Measurements from ENCODE around the gene EN2.
A peak's percentile ranks its signal among the peaks of the same experiment; 100 is the strongest.

EN2 gene

DNA sequence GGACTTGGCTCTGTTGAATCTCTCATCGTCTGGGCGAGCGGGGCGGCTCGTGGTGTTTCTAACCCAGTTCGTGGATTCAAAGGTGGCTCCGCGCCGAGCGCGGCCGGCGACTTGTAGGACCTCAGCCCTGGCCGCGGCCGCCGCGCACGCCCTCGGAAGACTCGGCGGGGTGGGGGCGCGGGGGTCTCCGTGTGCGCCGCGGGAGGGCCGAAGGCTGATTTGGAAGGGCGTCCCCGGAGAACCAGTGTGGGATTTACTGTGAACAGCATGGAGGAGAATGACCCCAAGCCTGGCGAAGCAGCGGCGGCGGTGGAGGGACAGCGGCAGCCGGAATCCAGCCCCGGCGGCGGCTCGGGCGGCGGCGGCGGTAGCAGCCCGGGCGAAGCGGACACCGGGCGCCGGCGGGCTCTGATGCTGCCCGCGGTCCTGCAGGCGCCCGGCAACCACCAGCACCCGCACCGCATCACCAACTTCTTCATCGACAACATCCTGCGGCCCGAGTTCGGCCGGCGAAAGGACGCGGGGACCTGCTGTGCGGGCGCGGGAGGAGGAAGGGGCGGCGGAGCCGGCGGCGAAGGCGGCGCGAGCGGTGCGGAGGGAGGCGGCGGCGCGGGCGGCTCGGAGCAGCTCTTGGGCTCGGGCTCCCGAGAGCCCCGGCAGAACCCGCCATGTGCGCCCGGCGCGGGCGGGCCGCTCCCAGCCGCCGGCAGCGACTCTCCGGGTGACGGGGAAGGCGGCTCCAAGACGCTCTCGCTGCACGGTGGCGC is at the start of gene EN2:
Gene EN2, plus strand, starts transcription at position 19 of the 767 bp plus-strand sequence. Its CDS starts 249 bp downstream, at position 268.
- DNase-seq, result no peak

DNA sequence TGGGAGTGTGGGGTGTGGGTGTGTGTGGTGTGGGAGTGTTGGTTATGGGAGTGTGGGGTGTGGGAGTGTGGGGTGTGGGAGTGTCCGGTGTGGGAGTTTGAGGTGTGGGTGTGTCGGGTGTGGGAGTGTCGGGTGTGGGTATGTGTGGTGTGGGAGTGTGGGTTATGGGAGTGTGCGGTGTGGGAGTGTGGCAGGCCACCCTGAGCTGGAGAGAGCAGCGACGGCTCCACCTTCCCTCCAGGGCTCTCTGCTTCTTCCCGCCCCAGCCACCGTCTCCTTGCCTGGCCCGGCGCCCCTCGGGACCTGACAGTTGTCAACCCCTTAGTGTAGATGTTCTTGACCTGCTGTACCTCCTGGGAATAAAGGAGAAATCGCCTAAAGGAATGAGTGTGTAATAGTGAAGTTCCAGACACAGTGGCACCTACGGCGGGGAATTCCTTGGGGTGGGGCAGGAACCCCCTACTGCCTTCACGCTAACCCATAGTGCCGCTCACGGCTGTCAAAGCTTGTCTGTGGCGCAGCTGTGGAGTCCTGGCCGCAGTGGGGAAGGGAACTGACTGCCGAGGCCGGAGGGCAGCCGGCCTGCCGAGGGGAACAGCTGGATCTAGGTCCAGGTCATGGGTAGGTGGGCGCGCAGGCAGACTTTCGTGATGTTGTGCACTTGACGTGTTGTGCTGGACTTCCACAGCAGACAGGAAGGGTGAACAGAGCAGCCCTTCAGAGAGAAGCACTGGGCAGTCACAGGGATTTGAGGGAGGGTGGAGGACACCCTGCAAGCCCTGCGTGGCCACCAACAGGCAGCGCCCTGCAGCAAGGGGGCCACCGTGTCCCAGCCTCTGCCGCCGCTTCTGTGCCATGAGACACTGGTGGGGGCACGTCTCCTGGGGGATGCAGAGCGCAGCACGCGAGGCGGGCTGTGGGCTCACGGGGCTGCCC is 49.0 kb upstream of the EN2 start:
- DNase-seq, result peak; percentile 13

DNA sequence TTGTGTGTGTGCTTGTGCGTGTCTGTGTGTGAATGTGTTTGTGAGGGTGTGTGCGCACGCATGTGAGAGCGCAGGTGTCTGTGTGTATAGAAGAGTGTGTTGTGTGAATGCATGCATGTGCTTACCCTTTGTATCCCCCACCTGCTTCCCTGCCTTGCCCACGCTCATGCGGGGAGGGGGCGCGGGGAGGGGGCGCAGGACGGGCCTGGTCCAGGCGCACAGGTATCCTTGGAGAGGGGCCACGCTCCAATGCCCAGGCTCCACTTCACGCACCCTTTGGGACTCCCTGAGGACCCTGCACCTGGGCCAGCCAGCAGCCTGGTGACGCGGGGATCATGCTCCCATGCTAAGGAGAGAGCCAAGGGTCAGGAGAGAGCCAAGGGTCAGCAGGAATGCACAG is 47.9 kb upstream of the EN2 start:
- no peak for DNase-seq

DNA sequence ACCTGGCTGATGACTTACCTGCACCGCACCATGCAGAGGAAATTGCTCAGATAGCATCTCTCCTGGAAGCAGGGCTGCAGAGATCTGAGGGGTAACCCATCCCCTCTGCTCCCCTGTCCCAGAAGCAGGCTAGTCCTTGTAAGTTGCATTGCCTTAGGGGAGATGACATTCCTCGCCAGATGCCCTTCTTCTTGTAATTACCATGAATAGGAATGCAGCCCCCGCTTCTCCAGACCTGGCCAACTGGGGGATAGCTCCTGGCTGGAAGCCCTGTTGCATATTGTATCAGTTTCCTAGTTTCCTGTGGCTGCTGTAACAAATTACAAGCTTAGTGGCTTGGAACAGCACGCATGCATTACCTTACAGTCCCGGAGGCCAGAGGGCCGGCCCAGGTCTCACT is 47.5 kb upstream of the EN2 start:
- DNase-seq, result no peak

DNA sequence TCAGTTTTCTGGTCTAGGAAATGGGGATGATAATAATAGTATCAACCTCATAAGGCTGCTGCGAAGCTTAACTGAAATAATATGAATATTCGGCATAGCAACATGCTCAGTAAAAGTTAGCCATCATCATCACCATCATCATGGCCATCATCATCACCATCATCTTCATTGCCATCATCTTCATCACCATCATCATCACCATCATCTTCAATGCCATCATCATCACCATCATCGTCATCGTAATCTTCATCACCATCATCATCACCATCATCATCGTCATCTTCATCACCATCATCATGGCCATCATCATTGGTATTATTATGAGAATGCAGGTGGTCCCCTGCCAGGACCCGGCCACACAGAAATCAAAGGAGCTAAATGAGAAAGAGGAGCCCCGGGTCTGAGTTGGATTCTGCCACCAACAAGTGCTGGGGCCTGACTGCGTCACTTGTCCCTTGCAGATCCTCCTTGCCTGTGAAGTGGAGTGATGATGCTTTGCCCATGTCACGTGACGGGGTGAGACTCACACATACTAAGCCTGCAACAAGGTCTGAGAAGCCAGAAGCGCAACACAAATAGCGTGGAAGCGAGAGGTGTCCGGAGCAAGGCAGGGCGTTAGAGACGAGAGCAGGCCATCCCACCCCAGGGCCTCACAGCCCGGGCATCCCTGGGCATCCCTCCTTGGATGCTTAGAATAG is 46.1 kb upstream of the EN2 start:
- no peak for DNase-seq

DNA sequence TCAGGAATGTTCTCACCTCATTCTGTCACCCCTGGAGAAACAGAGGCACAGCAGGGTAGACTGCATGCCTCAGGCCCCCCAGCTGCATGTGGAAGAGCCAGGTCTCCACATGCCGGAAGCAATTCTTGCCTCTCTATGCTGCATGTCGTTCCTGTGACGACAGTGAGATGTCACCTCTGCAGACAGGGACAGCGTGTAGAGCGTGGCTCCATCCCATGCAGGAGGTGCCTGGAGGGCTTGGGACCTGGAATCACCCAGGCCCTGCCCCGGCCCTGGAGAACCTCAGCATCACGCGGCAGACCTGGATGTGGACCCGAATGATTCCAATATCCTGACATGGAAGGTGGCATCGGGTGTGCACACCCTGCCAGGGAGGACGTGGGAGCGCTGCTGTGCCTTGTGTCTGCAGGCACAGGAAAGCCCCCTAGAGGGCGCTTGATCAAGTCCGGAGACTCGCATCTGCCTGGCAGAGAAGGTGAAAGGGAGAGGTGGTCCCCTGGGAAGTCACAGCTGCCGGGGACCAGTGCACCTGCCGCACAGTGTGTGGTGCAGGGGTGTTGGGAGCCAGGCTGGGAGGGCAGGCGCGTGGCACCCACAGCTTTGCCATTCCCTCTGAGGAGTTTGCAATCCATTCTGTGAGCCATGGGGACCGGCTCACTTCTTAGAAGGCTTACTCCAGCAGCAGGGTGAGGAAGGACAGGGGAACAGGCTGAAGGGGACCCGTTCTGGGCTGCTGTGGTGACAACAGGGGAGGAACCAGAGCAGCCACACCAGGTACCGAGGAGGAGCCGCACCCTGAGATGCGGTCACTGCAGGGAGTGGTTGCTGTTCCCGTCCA is 45.3 kb upstream of the EN2 start:
- peak; percentile 74 for DNase-seq

DNA sequence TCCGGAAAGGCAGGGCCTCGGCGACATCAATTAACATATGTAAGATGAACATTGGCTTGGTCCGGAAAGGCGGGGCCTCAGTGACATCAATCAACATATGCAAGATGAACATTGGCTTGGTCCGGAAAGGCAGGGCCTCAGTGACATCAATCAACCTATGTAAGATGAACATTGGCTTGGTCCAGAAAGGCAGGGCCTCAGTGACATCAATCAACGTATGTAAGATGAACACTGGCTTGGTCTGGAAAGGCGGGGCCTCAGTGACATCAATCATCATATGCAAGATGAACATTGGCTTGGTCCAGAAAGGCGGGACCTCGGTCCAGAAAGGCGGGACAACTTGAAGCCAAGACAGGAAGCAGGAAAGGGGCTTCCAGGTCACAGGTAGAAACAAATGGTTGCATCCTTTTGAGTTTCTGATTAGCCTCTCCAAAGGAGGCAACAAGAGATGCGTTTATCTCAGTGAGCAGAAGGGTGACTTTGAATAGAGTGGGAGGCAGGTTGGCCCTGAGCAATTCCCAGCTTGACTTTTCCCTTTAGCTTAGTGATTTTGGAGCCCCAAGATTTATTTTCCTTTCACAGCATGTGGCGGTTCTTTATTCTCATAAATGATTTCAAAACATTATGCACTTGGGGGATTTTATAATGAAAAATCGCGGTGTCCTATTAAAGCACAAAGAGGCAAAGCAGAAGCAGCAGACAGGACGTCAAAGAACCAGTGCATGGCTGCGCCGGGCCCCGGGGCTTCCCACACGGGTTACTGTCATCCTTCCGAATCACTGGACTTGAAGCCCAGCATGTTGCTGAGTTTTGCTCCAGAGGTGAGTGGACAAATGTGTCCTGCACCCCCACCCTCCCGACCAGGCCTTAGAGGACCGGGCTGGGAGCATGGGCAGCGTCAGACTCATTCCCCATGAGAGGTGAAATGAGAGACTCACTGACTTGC is 43.1 kb upstream of the EN2 start:
- peak; percentile 5 for DNase-seq

DNA sequence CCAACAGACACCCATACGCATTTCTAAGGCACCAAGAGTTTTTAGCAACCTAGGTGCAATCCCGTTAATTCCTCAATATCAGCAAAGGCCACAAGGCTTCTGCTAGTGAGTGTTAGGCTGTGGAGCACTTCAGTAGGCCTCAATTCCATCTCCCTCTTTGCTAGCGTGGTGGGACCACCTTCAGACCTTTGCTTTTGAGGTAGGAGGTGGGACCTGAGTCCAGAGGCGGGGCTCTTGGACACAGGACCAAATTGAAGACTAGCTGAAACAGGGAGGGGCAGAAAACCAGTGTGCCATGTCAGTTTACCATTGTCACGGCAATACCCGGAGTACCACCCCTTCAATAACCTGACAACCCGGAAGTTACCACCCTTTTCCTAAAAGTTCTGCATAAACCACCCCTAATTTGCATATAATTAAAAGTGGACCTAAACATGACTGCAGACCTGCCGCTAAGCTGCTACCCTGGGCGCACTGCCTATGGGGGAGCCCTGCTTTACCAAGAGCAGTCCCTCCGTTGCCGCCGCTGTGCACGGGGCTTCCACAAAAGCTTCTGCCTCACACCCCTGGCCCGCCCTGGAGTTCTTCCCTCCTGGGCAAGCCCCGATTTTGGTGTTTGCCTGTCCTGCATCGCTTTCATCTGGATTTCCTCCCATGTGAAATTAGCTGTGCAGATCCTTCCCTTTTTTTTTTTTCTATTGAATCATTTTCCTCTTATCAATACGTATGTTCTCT is 41.1 kb upstream of the EN2 start:
- DNase-seq, result no peak

DNA sequence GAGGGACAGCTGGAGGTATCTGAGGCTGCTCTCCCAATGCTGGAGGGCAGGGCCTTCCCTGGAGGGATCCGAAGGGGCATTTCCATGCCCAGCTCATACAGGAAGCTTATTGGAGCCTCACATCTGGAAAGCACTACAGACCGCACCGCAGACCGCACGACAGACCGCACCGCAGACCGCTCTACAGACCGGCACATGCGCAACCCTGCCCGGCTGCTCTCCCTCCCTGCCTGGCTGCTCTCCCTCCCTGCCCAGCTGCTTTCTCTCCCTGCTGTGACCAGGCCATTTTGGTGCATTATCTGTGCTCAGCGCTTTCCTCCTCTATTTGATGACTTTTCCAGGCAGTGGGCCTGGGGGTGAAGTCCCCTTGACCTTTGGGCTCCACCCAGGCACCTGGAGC is 39.6 kb upstream of the EN2 start:
- DNase-seq, result no peak

DNA sequence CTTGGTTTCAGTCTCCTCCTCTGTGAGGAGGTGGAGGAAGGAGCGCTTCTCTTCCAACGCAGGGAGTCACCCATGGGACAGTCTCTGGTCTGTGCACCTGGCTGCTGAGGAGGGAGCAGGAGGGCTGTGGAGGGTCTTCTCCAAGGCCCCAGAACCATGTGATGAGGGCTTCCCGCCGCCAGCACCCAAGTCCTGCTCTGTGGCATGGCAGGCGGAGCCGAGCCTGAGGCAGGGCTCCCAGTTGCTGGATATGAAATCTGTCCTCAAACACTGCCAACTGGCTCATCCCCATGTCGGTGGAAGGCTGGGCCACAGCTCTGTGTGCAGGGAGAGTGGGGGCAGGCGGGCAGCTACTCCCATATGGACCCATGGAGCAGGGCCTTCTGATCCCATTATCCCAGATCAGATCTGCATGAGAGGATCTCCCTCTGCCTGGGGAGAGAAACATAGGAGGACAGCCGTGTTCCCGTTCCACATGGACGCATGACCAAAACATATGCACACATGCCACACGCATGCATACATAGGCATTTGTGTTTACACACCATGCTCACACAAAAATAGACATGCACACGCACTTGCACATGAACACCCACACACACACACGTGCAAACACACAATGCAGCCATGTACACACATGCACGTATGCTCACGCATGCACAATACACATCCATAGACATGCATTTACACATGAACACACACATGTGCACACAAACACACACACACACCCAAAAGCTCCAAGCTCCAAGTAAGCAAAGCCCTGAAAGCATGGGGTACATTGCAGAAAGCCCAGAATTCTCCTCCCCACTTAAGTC is 38.8 kb upstream of the EN2 start:
- DNase-seq, result no peak

DNA sequence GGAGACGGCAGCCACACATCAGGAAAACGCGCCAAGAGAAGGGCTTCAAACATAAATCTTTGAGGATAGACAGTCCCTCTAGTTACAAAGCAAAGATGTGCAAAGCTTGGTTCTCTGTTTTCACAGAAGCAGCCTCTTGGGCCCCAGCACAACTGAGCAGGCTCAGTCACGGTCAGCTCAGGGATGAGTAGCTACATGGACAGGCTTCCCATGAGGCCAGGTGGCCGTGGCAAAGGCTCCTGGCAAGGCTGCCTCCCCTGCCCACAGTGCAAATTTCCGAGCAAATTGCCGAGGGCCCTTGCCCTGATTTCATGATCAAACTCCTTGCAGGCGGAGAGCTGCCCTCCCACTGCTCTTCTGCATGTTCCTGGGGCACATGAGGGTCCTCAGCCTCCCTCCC is 37.8 kb upstream of the EN2 start:
- DNase-seq, result no peak

DNA sequence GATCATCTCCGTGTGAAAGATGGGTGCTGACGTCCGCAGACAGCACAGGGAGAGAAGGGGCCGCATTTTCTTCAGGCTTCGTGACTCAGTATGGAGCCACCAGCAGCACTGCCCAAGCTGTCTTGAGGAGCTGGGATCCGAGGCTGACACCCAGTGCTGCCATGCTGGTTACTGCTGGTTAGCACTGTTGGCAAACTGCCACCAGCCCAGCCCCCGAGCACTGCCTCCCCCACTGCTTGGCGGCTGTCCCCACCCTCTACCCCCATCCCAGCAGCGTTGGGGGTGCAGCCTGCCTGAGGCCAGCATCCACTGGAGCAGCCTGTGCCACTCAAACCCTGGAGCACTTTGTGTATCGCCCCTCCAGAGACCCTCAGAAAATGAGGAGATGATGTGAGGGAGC is 35.8 kb upstream of the EN2 start:
- no peak for DNase-seq

DNA sequence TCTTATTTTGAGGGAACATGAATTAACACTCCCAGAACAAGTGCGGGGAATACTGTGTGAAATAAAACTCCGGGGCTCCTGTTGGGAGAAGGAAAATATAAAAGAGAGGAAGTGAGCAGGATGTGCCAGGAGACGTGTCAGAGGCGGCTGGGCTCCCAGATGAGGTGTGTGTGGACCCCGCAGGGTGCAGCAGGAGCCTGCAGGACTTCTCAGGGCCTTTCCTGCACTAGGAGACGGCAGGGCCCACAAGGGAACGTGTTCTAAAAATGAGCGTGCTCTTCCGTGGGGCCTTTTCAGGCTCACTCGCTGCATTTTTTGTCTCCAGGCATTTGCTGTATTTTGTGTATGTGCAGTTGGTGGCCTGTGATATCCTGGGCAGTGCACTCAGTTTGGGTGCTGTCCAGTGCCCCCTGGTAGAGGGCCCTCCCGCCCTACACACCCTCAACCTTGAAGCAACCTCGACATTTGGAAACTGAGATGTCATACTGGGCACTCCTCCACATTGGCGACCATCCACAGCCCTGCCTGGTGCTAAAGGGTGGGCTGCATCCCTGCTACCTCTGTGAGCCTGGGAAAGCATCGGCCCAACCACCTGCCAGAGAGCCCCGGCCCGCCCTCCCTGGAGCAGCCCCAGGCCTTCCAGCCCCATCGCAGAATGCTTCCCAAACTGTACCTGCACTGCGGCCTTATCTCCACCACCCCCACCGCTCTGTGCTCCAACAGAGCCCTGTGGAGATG is 35.2 kb upstream of the EN2 start:
- no peak for DNase-seq

DNA sequence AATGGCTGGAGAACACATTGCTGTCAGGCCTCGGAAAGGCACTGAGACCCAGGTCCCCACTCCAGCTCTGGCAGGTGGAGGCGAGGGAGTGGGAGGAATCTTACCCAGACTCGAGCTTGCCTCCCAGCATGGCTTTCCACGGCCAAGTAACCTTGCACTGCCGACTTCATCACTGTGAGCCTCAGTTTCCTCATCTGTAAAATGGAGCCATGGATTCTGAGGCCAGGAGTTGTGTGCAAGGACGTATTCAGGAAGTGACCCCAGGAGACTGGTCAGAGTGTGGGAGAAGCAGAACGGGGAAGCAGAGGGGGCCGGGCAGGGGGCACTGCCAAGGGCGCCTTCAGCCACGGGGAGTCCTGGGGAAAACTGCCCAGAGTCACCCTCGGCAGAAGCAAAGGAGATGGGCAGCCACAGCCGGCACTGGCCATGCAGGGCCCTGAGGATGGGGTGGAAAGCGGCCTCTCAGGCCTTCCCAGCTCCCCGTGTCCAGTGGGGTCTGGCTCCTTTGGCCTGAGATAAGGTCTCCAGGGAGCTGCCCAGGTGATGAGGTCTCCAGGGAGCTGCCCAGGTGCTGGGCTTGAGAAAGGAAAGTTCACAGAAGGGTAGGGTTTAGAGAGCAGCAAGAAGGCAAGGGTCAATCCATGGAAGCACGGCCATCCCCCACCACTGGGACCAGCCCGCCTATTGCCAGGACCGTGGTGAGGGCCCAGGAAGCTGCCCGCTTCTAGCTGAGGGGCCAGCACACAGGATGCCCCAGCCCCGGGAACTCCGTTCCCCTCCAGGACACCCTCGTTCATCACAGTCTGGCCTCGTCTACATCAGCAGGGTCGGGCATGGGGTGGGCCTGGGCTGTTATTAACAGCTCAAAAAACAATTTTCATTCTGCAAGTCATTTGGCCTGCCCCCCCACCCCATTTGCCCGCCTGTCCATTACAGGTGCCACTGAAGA is 34.3 kb upstream of the EN2 start:
- no peak for DNase-seq

DNA sequence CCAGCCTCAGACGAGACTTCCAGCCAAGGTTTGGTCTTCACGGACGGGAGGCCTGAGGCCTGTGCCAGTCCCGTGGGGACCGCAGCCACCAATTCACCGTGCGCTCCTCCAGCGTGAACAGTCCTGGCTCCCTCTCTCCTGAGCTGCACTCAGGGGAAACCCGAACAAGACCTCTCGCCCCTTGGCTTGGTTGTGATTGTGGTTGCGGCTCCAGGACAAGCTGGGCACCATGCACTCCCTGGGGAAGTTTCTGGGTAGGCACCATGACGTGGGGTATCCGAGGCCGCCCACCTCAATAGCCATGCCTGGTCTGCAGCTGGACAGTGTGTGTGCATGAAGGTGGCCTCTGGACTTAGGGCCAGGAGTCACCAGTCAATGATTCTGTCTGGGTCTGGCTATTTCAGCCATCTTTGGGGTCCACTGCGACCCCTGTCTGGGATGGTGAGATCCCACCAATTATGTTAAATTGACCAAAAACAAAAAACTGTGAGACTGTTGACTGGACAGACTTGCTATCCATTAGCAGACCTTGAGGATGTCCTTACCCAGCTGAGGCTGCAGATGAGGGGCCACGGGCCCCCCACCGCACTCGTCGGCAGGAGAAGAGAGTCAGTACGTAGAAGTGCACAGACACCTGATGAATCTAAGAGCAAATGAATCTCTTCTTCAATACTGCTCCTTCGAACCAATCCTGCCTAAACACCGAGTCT is 33.5 kb upstream of the EN2 start:
- DNase-seq, result no peak

DNA sequence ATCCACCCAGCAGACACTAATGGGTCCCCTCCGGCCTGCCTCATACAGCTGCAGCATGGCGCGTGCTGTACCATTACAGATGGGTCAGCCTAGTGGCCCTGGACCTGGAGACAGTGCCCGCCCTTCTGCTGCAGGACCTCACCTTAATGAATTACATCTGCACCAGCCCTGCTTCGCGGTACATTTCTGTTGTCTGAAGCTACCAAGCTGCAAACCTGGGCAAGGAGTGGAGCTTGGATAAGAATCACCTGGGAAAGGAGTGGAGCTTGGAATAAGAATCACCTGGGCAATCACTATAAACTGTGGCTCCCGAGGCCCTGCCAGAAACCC is 33.0 kb upstream of the EN2 start:
- no peak for DNase-seq

DNA sequence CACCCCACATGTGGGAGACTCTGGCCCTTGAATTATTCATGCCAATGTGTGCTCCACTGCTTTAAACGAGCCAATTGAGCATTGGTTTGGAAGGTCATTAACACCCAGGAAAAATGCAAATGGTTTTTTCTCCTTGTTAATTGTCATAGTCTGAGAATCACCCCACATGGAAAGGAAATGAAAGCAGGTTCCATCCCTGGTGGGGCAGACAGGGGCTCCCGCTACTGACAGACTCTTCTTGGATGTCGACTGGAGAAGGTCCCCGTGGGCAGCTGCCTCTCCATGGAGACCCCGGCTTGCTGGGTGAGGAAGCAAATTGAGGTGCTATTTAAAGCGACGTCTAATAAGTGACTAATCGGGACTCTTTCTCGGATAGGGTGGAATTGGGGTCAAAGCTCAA is 32.0 kb upstream of the EN2 start:
- no peak for DNase-seq
